Fibroblast of mammary gland (primary cell): ENCODE measurements around the gene CDH4.

Experiments used
- DNase-seq: peaks from one replicate; pipeline ENCODE4 v3.0.0-alpha.2; 2010; ENCODE audit warnings: low read depth
- H3K4me3 ChIP-seq: 2 replicates; pipeline ENCODE4 v1.5.1; 2011; ENCODE audit warnings: low read depth, mild to moderate bottlenecking, low read length, moderate library complexity; ENCODE audit not compliant: control insufficient read depth
- TF ChIP-seq, protein P1 (sequence below): conservative IDR thresholded peaks from 2 replicates; pipeline ENCODE4 v1.5.1; 2011; ENCODE audit warnings: low read depth, low read length, inconsistent platforms; ENCODE audit not compliant: control insufficient read depth, insufficient read depth

The CDH4 gene

DNA sequence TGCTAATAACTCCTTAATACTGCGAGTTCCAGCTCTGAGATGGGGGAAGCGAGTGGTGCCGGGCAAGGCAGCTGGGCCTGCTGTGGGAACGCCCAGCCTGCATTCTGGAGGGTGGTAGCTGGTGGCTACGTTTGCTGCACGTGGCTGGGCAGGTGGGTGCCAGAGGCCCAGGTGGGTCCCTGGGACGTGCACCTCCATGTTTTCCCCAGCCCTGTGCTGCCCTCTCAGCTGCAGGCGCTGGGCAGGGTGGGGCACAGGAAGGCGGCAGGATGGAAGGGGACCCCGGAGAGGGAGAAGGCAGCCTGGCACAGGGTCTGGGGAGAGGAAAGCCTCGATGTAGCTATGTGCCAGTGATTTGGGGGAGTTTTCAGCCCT lies 388.8 kb downstream of the CDH4 start:
- no peak overlapping the region for H3K4me3 ChIP-seq
- TF ChIP-seq, protein P1, sequence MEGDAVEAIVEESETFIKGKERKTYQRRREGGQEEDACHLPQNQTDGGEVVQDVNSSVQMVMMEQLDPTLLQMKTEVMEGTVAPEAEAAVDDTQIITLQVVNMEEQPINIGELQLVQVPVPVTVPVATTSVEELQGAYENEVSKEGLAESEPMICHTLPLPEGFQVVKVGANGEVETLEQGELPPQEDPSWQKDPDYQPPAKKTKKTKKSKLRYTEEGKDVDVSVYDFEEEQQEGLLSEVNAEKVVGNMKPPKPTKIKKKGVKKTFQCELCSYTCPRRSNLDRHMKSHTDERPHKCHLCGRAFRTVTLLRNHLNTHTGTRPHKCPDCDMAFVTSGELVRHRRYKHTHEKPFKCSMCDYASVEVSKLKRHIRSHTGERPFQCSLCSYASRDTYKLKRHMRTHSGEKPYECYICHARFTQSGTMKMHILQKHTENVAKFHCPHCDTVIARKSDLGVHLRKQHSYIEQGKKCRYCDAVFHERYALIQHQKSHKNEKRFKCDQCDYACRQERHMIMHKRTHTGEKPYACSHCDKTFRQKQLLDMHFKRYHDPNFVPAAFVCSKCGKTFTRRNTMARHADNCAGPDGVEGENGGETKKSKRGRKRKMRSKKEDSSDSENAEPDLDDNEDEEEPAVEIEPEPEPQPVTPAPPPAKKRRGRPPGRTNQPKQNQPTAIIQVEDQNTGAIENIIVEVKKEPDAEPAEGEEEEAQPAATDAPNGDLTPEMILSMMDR, result no peak
- DNase-seq, result no peak

DNA sequence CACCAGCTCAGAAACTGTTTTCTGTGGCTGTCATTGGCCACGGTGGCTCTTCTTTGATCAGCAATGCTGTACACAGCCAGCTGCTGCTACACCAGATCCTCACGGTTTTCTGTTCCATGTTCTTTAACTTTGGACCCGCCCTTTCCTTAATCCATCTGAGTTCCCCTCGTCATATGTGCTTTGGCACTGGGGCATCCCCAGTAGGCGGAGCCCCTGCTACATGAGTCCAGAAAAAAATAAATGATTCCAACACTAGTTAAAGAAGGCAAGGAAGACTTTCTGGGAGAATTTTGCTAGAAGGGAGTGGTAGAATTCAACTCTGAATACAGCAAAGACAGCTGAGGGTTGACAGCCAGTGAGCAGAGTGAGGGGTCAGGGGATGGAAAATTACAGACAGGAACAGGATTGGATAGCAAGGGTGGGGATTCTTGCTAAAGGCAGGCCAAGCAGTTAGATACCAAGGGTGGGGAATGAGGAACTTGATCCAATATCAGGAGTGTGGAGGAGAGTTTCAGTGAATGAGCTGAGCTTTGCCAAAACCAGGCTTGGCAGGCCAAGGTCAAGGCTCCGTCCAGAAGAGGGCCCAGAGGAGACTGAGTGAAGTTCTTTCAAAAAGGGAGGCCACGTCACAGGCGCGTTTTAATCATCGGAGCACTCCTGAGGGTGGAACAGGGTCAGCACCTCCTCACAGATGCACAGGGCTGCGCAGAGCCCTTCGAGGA lies 391.8 kb downstream of the CDH4 start:
- DNase-seq, result peak; percentile 16
- no peak overlapping the region for H3K4me3 ChIP-seq
- TF ChIP-seq, protein P1, result no peak

DNA sequence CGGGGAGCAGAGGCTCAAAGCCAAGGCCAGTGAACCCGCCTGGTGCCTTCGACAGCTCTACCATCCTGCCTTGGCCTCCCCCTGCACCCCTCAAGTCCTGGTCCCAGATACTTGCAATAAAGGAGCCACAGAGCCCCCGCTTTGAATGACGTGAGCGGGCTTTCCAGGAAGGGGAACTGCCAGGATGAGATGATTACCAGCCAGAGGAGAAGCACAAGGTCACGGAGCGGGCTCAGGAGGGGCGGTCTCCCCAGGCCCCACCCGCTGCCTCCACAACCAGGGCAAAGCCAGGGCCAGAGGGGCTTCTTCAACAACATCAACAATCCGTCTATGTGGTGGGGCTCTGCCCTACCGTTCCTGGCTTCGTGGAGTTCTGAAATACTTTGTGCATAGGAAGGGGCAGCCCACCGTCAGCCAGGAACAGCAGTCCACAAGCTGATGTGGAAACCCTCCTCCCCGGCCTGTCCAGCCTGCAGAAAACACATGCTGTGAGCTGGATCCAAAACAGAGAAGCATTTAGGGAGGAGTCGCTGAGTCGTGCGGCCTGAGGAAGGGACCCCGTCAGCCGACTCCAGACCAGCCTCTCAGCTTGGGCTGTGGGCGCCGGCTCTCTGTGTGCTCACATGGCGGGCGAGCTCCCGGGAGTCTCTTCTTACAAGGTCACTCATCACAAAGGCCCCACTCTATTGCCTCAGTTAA lies 392.5 kb downstream of the CDH4 start:
- DNase-seq, result no peak
- H3K4me3 ChIP-seq, result no peak overlapping the region
- TF ChIP-seq, protein P1, result no peak

DNA sequence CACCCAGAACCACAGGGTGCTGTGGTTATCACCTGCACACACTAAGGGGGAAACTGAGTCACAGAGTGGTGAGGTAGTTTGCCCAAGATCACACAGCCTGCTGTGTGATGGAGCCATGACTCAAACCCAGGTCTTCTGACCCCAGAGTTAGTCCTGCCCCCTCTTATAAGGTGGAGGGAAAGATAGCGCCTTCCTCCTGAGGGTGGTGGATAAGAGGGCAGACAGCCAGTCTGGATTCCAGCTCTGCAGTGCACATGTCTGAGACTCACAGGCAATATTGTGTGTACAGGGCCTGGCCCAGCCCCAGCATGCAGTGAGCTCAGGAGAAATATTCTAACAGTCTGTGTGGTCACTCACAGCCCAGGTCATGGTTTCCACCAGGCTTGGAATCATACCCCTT lies 393.7 kb downstream of the CDH4 start:
- TF ChIP-seq, protein P1, result no peak
- no peak for DNase-seq
- no peak overlapping the region for H3K4me3 ChIP-seq

DNA sequence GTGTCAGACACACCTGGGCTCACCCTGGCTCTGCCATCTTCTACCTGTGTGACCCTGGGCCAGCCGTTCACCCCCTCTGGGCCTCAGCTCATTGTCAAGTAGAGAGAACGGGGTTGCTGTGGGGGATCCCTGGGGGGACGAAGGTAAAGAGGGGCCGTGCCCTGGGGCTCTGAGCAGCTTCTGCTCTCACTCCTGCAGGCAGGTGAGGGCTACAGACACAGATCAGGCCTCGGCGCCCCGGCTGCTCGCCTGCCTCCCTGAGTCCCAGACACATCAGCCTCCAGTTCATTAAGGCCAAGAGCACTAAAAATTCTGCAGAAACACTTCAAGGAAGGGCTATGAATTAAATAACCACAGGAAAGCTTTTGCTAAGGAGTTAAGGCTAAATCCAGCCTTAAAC lies 394.4 kb downstream of the CDH4 start:
- TF ChIP-seq, protein P1, result no peak
- no peak overlapping the region for H3K4me3 ChIP-seq
- DNase-seq, result no peak

DNA sequence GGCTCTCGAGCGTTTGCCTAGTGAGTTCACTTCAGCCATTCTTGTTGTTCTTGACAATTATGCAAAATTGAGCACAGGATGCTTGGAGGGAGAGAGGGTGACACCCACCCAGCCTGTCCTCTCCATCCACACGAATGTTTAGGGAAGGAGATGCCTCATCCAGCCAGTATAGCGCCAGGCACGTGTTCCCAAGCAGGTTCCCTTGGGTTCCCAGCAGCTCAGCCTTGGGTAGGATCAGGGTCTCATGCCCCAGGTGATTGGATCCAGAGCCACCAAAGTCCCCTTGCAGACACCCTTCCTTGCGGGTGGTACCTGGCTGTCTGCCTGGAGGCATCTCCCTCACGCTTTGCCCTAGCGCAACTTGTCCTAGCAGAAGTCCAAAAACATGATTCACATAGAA lies 394.9 kb downstream of the CDH4 start:
- TF ChIP-seq, protein P1, result no peak
- DNase-seq, result no peak

More for the DNA sequence above, 394.9 kb downstream of the CDH4 start:
- no peak overlapping the region for H3K4me3 ChIP-seq
